Ascending aorta (tissue), 2 donors: ENCODE data around the gene FADS3. TPM values are rescaled to one million over a fixed set of nuclear protein-coding genes. Genes with fewer than 3 reads are reported as not detected.

Experiments
- DNase-seq, 2 donors: peaks; one replicate each; pipeline ENCODE4 v3.0.0-alpha.2; 2019; ENCODE audit warnings: low spot score in 2 of 2
- H3K27ac ChIP-seq, 2 donors: fragments of 200-600 bp; sonication (generic); one replicate each; pipeline ENCODE4 v1.5.1; 2016 to 2017; ENCODE audit warnings: mild to moderate bottlenecking in 1 of 2
- H3K27me3 ChIP-seq: fragments of 200-600 bp; sonication (generic); one replicate; pipeline ENCODE4 v1.5.1; 2017
- H3K36me3 ChIP-seq, 2 donors: fragments of 200-600 bp; sonication (generic); one replicate each; pipeline ENCODE4 v1.5.1; 2016
- H3K4me1 ChIP-seq, 2 donors: fragments of 200-600 bp; sonication (generic); one replicate each; pipeline ENCODE4 v1.5.1; 2016 to 2017; ENCODE audit warnings: mild to moderate bottlenecking in 1 of 2
- H3K4me3 ChIP-seq, 2 donors: fragments of 200-600 bp; sonication (generic); one replicate each; pipeline ENCODE4 v1.5.1; 2016 to 2017; ENCODE audit warnings: mild to moderate bottlenecking in 1 of 2
- H3K9me3 ChIP-seq, 2 donors: fragments of 200-600 bp; sonication (generic); one replicate each; pipeline ENCODE4 v1.5.1; 2016
- intact Hi-C: fragments of 100-400 bp; cut with DNase I; formaldehyde crosslinking; loops from one replicate; pipeline ENCODE4 v1.15.1; 2023
- total RNA-seq: library from RNA; depleted of rRNA; stranded (reverse); fragments of >200 nt; gene quantifications from one replicate; pipeline ENCODE4 v1.1.0, GENCODE V29; 2016
- TF ChIP-seq, protein P1 (sequence below), 3 experiments: fragments of 200-600 bp in 2 of 3; fragments of 450-650 bp in 1 of 3; sonication (generic) in 2 of 3; IDR thresholded peaks; one replicate each; pipeline ENCODE4 v1.5.1; 2016 to 2019; ENCODE audit warnings: antibody characterized with exemption in 3 of 3, mild to moderate bottlenecking in 1 of 3, moderate library complexity in 1 of 3

The FADS3 gene
- total RNA-seq, 1 donor from 2014 or later, result 191 TPM

DNA sequence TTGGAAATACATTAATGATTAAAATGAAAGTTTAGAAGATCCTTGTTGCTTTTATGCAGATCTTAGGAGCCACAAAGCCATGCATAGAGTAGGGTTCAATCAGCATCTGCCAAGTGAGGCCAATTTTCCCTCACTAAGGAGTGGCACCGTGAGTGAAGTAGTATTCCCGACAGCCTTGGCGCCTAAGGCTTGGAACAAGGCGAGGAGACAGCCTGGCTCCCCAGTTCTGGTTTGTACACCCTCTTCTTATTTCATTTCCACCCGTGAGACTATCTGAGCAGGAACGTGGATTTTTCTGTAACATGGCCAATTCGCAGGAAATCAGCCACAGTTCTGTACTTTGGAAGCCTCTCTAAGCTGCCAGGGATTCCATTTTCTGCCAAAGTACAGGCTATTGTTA is 40.7 kb downstream of the FADS3 start:
- H3K27ac ChIP-seq, result peak overlapping the region; percentile 71 to 83

DNA sequence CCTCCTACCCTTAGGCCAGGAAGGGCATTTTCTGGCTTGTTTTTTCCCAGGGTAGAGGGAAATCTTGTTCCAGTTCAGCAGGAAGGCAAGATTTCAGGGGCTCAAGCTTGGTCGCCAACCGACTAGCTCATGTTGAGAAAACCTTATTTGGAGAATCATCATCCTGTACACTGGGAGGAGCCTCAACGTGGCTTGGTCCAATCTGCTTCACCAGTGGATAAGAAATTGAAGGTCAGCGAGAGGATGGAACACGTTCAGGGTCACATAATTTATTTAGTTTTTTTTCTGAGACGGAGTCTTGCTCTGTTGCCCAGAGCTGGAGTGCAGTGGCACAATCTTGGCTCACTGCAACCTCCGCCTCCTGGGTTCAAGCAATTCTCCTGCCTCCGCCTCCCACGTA is 42.7 kb downstream of the FADS3 start:
- no peak overlapping the region for H3K27ac ChIP-seq
- H3K36me3 ChIP-seq, result peaks cover 20 to 49% of the 10 kb centered on the region in 2 donors
- peaks cover 0 to 15% of the 10 kb centered on the region in 2 donors for H3K4me1 ChIP-seq
- TF ChIP-seq, protein P1, sequence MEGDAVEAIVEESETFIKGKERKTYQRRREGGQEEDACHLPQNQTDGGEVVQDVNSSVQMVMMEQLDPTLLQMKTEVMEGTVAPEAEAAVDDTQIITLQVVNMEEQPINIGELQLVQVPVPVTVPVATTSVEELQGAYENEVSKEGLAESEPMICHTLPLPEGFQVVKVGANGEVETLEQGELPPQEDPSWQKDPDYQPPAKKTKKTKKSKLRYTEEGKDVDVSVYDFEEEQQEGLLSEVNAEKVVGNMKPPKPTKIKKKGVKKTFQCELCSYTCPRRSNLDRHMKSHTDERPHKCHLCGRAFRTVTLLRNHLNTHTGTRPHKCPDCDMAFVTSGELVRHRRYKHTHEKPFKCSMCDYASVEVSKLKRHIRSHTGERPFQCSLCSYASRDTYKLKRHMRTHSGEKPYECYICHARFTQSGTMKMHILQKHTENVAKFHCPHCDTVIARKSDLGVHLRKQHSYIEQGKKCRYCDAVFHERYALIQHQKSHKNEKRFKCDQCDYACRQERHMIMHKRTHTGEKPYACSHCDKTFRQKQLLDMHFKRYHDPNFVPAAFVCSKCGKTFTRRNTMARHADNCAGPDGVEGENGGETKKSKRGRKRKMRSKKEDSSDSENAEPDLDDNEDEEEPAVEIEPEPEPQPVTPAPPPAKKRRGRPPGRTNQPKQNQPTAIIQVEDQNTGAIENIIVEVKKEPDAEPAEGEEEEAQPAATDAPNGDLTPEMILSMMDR (IDR thresholded peaks at IDR 0.05), result no peak
- no peak for DNase-seq
- H3K9me3 ChIP-seq, result no peaks in the 10 kb centered on the region
- H3K27me3 ChIP-seq, result no peaks in the 10 kb centered on the region
- no peak overlapping the region for H3K4me3 ChIP-seq
- intact Hi-C loops, result no loop called here

More for the DNA sequence above, 40.7 kb downstream of the FADS3 start:
- TF ChIP-seq, protein P1 (IDR thresholded peaks at IDR 0.05), result no peak
- intact Hi-C loops, result loop anchor here (5.0 kb wide), 1 partner anchor 53 kb away; no protein-coding TSS in a partner anchor
- Histone ChIP-seq H3K27me3 (no peaks in the 10 kb centered on the region), H3K4me1 (peaks cover 0 to 15% of the 10 kb centered on the region in 2 donors), H3K9me3 (no peaks in the 10 kb centered on the region), H3K4me3 (peak overlapping the region in 1 of 2 donors; percentile 0), H3K36me3 (peaks cover 35 to 41% of the 10 kb centered on the region in 2 donors)
- no peak for DNase-seq

DNA sequence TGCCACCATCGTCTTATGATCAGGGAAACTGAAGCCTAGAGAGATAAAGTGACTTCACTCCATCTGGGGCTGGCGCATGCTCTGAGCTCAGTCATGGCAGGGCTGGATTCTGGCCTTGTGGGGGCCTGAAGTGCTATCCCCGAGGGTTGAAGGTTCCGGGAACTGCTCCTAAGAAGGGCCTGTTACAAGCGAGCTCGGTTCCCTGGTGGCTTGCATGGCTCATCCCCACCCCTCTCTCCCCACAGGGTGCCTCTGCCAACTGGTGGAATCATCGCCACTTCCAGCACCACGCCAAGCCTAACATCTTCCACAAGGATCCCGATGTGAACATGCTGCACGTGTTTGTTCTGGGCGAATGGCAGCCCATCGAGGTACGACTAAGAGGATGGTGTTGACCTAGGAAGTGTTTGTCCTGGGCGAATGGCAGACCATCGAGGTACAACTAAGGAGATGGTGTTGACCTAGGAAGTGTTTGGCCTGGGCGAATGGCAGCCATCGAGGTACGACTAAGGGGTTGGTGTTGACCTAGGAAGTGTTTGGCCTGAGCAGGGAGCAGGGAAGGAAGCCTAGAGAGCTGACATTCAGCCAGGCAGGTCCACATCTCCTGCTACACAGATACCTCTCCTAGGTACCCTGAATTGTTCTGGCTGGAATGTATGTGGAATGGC is 43.3 kb downstream of the FADS3 start:
- H3K36me3 ChIP-seq, result peaks cover 26 to 51% of the 10 kb centered on the region in 2 donors
- TF ChIP-seq, protein P1 (IDR thresholded peaks at IDR 0.05), result no peak
- no peak overlapping the region for H3K27ac ChIP-seq
- no peak for DNase-seq
- H3K4me1 ChIP-seq, result peaks cover 0 to 15% of the 10 kb centered on the region in 2 donors
- H3K9me3 ChIP-seq, result no peaks in the 10 kb centered on the region
- H3K27me3 ChIP-seq, result no peaks in the 10 kb centered on the region
- no peak overlapping the region for H3K4me3 ChIP-seq
- intact Hi-C loops, result no loop called here

- Histone ChIP-seq H3K36me3 (peaks cover 41 to 67% of the 10 kb centered on the region in 2 donors), H3K27me3 (no peaks in the 10 kb centered on the region), H3K4me1 (peaks cover 0 to 9% of the 10 kb centered on the region in 2 donors), H3K4me3 (no peak overlapping the region), H3K27ac (no peak overlapping the region), H3K9me3 (no peaks in the 10 kb centered on the region)
- TF ChIP-seq, protein P1 (IDR thresholded peaks at IDR 0.05), result no peak
- DNase-seq, result no peak
- intact Hi-C loops, result no loop called here
Measured at GRCh38 chr11:61846362-61847020, 44.9 kb downstream of the FADS3 start.

DNA sequence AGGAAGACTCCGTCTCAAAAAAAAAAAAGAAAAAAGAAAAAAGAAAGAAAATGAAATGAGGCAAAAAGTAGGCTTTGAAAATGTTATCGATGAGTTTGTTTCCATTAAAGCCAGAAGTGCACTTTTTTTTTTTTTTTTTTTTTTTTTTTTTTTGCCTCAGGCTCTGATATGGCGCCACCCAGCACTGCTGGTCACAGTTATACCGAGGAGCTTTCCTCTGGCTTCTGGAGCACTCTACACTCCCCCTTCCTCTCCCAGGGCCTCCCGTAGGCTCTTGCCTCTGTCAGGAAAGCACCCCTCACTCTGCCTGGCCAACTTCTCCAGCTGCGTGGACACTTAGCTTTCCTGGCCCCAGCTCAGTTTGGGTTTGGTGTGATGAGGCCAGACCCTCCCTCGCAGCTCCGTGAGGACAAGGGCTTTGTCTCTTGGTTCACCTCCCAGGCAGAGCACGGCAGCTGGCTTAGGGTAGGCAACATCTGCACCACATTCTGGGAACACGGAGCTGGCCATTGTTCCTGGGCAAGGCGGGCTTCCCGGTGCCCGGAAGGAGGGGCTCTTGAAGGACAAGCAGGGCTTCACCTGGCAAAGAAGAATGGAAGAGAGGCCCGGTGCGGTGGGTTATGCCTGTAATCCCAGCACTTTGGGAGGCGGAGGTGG is 46.3 kb downstream of the FADS3 start:
- no peaks in the 10 kb centered on the region for H3K9me3 ChIP-seq
- H3K27me3 ChIP-seq, result no peaks in the 10 kb centered on the region
- H3K36me3 ChIP-seq, result peaks cover 56 to 78% of the 10 kb centered on the region in 2 donors
- no peaks in the 10 kb centered on the region for H3K4me1 ChIP-seq
- TF ChIP-seq, protein P1 (IDR thresholded peaks at IDR 0.05), result no peak
- H3K4me3 ChIP-seq, result no peak overlapping the region
- DNase-seq, result no peak
- H3K27ac ChIP-seq, result no peak overlapping the region
- intact Hi-C loops, result no loop called here
